ENCODE data around the gene TMTC1.
A peak's percentile ranks its signal among the peaks of the same experiment; 100 is the strongest.

Gene TMTC1

DNA sequence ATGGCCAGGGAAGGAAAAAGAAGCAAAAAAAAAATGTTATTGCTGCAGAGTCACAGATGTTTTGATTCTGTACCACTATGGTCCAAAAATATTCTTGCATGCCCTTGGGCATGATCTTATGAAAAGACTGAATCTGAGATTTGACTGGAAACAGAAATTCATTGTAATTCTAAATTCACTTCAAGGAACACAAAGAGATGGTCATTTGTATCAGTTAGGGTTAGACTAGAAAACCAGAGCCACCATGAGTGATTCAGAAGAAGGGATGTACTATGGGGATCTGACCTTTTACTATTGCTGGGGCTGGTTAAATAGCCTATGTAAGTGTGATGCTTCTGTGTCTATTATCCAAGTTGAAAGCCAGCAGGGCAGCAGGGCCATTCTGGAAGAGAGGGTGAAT, 5.2 kb downstream of the TMTC1 start:
- DNase-seq, result no peak

DNA sequence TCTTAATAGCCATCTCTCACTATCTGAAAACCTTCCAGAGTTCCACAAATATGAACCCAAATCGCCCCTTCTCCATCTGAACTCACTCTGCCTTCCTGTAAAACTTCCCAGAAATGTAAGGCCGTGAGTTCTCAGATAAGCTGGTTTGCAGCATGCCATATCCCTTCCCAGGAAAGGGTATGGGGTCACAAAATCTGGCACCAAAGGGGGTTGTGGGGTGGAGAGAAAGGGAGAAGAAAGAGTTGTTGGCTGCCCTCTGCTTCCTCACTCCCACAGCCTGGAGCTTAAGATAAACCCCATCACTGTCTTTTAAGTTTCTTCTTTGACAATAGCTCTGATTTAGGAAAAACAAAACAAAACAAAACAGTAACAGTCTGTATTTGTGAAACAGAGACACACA, 10.7 kb downstream of the TMTC1 start:
- DNase-seq, result no peak

DNA sequence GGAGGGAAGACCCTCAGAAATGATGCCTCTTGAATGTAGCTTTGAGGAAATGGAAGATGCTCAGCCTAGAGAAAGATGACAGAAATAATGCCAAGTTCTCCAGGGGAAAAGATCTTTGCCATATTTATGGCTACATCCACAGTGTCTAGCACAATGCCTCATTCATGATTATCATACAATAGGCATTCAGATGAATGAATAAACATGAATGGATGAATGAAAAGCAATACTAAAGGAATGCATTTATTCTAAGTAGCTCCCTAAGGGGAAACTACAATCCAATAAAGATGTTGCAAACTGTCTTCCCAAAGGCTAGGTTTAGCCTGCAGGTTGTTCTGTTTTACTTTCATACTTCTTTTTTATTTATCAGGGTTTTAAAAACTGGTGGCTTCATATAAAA, 12.0 kb downstream of the TMTC1 start:
- no peak for DNase-seq

DNA sequence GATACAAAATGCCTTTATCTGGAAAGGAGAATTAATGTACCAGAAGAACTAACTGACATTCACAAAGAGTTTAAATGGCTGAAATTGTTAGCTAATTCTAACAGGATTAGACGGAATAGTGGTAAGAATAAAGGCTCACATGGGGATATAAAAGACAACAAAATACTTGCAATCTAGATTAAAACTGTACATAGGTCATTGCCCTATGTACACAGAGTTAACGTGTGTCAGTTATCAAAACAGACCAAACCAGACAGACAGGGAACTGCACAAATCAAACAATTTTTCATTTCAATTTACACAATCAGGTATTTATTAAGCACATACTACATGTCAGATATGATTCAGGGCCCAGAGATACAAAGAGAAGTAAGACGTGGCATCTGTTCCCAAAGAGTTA, 12.6 kb downstream of the TMTC1 start:
- no peak for DNase-seq

DNA sequence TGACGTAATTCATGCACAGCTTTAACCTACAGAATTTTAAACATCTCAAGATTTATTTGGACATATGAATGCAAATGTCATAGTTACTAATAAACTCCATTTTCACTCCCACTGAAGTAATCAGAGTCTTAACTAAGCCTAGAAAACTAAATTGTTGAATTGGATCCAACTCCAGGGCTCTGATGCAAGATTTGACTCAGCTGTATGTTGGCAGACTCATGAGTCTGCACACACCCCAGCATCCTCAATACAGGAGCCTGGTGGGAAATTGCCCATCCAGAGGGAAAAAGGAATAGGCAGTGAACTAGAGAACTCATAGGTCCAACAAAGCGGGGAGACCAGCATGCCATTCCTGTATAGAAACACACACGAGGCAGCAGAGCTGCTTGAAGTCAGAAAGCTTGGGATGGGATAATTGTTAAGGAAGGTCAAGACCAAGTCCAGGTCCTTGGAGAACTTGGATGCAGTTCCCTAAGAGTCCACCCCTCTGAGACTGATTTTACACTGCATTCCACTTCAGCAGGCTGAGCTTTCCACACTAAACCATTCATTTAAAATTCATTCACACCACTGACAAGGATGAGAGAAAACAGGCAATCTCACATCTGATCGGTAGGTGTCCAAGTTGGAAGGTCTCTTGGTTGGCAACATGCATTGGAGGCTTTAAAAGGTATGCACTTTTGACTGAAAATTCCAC, 14.4 kb downstream of the TMTC1 start:
- peak; percentile 2 to 58 for DNase-seq

DNA sequence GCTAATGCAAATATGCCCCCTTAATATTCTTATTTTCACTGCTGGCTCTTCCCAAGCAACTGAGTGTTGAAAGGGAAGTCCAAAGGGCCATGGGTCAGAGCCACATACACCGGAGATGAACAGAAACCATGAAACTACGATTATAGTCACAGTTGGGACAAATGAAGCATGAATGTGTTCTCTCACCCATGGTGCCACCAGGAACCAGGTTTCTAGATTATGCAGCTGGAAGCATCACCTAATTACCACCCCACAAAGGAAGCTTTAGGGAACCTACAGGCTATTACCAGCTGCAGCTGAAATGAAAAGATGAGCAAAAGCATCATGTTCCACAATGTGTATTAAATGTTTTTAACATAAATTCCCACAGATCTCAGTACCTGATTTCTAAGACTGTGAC, 15.4 kb downstream of the TMTC1 start:
- DNase-seq, result no peak

DNA sequence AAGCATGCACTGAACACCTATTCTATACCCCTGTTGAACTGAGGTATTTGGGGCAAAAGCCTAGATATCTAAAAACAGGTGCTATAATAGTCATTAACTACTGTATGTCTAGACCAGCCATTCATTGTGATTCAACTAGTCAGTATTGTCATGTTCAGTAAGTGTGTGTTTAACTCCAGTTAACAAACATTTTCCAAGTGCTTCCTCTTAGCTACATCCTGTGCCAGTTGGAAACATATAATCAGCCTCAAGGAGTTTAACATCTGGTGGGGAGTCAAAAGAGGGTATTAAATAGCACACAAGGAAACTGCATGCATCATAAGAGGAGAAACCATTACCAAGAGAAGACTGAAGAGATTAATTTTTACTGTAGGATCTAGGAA, 20.4 kb downstream of the TMTC1 start:
- peak in 1 of 2 experiments; percentile 49 for DNase-seq

DNA sequence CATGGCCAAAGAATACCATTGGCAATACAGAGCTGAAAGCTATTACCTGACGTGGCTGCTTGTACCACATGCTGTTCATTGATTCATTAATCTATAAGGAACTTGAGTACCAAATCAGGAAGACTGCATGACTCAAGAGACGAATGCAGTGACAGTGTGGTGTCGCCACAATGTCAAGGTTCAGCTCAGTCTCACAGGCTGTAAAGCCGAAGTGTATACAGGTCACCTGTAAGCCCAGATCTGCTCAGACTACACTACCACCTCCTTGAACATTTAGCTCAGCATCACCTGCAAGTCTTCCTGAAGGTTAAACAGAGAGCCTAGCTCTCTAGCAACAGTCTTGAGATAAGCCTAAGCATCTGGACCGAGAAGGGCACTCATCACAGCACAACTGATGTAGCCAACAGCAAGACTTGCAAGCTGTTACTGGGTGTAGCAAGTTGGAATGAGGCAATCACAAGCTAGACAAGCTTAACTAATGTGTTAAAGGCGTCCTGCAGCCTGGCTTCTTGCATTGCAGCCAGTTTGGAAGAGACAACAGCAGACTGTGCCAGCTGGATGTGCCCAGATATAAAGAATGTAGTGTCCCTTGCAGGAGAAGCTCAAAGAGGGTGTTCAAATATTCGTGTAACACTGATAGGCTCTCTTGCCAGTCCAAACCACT, 21.0 kb downstream of the TMTC1 start:
- DNase-seq, result peak; percentile 69 to 82

DNA sequence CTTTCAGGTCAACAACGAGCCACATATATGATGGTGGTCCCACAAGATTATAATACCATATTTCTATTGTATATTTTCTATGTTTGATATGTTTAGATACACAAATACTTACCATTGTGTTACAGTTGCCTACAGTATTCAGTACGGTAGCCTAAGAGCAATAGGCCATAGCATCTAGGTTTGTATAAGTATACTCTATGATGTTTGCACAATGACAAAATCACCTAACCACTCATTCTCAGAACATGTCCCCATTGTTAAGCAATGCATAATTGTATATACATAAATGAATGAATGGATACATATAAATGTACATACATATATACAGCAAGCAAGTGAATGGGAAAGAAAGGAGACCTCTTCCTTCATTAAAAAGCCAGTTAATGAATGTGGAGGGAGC, 23.8 kb downstream of the TMTC1 start:
- DNase-seq, result no peak

DNA sequence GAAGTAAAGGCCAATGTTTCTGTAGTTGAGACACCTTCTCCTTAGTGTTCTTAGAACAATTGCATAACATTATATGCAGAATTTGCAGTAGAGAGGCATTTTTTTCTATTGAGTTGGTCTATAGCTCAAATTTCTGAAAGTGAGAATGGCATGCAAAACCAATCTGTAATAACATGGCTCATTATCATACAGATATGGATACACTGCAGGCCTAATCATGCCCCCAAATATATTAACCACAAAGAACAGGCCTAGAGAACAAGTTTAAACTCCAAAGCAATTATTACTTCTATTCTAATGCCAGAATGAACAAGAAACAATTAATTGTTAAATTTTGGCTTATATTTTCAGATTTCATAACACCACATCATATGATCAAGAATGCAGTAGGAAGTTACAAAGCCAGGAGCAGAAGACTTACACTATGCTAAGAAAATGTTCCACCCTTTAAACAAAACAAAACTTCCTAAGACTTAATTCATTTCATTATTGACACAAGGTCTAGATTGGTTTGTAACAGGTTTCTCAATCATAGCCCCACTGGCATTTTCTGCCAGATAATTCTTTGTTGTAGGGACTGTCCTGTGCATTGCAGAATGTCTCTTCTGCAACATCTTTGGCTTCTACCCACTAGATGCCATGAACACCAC, 26.9 kb downstream of the TMTC1 start:
- DNase-seq, result no peak

DNA sequence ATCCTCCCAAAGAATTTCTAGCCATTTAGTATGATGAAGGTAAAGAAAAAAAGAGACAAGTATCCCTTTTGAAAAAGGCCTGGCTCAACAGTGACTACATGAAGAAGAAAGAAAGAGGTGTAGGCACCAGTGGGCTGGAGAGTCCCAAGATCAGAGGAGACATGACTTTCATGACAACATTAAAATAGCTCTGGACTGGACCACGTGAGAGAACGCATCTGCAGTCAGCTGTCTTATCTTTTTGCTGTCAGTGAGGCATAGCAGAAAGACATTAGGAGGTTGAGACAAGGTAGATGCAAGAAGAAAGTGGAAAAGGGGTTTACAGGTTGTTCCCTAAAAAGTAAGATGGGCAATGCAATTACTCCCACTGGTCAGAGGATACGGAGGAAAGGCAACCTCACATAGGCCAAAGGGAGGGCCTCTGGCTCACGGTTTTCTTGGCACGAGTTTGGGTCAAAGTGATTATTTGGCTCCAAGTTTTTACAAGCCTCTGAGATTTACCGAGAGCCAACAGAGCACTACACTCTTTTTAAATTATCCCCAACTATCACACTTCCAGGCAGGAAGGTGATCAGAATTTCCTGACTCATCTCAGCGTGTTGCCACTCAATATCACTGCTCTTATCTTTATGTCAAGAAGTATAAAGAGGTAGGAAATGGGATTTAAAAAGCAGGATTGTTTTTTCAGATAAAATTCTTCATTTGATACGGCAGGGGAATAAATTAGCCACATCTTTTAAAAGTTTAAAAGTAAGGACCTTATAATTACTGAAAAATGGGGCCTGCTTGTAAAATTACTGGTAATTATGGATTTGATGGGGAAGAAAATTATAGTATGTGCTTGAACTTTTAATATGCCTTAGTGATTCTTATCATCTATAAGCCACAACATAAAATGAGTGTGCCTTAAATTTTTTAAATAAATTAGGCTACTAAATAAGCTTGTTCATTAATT, 29.2 kb downstream of the TMTC1 start:
- DNase-seq, result no peak

DNA sequence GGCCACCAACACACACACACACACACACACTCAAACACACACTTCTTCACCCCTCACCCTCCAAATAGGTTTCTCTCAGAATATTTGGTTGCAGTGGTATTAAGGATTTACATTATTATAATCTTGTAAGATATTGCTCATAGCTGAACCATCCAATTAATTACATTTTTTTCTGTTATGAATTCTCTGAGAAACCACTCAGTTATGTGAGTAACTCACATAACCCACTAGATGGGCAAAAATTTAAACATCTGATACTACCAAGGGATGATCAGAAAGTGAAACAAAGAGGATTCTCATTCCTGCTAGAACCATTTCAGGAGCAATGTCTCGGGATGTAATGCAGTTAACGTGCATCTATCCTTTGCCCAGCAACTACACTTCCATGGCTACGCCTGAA, 31.6 kb downstream of the TMTC1 start:
- no peak for DNase-seq

DNA sequence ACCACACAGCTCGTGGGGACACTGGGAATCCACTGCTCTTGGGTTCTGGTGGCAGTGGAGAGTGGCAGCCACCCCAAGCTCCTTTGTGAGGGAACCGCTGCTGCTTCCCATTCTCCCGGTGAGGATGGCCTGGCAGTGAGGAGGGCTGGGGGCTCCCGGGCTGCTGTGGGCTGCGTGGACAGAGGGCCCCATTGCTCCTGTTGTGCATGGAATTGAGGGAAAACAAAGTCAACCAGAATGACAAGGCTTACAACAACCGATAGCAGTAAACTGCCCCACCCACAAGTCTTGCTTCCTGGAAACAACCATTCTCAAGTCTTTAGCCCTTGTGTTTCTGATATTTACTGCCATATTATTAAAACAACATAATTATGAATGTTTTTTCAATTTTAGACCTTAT, 32.1 kb downstream of the TMTC1 start:
- DNase-seq, result no peak

DNA sequence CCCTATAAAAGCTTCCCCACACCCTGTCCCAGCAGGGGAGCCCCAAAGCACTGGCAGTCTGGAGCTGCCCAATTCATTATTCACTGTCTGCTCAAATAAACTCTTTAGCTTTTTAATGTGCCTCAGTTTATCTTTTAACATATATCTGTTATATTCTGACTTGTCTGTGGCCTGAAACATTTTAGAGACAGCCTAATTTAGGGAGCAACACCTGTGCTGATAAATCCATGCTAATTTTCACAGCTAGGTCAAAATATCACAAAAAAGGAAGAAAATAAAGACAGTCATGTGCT, 32.9 kb downstream of the TMTC1 start:
- no peak for DNase-seq

DNA sequence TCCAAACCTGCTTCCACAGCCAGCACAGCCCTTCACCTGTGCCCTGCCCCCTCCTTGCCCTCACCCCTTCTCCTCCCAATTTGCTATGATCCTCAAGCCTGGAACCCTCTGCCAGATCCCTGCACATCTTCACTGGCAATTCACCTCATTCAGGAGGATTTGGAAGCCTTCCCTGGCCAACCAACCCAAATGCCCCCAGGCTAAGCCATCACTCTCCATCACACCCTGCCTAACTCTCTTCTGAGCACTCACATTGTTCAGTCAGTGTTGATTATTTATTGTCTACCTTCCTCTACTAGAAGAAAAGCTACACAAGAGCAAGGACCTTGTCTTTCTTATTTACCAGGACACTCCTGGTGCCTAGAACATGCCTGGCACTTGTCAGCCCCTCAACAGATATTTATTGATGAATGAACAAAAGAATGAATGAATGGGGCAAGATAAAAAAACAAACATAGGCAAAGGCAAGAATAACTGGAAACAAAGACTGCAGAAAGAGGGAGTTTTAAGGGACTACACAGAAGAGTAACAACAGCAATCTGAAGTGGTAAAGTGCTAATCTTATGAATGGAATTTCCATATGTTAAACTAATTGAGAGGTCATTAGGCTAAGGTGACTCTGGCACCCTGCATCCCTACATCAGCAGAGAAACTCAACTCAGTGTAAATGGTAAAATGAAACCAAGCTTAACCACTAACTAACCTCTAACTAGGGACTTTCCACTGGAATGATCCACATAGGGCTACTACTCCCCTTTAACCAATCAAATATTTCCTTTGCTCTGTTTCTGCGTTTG, 33.4 kb downstream of the TMTC1 start:
- no peak for DNase-seq

DNA sequence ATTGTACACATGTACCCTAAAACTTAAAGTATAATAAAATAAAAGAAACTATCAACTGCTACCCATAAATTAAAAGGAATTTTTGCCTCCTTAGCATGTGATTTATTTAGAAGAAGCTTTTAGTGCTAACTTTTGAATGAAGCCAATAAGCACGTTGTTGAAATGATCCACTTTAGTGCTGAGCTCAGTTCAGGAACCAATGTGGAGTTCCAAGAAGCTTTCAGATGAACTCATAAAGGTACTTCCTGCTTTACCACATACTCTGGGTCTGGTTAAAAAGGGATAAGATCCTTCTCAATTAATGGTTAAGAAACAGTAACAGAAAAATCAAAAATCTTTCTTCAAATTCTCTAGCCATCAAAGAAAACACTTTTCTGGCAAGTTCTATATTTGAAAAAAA, 39.4 kb downstream of the TMTC1 start:
- no peak for DNase-seq

DNA sequence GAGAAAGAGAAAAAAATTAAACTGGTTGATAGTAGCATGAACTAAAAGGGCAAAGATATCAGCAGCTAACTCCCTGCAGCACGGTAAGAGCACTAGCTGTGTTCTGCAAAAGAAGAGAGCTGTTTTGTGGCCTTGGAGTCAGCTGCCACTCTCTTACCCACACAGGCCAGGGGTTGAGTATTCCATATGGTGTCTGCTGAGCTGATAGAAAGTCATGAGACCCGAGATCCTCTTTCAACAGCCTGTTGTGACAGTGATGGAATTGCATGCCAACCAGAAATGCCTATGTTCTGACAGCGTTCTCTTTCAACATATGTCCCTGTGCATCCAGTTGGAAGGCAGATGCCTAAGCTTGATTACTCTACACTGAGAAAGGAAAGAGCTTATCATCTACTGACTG, 39.9 kb downstream of the TMTC1 start:
- DNase-seq, result peak; percentile 32 to 77

DNA sequence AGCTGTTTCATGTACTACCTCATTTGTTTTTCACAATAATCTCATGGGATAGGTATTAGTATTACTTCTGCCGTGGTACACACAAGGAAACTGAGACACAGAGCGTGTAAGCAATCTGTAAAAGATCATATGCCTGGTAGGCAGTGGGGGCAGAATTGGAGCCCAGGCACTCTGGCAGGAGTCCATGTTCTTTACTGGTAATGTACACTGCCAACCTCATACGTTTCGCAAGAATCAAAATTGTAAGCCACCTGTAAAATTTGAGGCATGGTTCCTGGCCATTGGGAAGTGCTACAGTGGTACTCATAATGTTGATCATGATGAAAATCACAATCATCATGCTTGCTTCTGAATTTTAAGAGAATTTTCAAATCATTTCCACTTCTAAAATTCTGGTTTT, 40.7 kb downstream of the TMTC1 start:
- peak in 1 of 2 experiments; percentile 8 for DNase-seq

DNA sequence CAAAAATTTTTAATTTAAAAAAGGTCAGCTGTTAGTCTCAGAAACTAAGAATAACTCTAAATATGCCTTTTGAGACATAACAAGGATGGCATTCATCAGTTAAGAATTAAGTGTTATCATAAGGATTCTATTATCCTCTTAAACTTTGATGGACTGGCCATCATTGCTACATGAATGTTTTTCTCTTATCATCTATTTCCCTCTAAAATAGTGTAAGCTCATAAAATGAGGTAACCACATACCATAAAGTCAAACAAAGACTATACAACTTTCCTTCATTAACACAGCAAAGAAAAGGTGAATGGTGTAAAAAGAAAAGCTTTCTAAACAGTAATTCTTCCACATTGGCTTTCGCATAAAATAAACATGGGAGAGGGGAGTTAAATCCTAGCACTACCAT, 41.1 kb downstream of the TMTC1 start:
- no peak for DNase-seq

DNA sequence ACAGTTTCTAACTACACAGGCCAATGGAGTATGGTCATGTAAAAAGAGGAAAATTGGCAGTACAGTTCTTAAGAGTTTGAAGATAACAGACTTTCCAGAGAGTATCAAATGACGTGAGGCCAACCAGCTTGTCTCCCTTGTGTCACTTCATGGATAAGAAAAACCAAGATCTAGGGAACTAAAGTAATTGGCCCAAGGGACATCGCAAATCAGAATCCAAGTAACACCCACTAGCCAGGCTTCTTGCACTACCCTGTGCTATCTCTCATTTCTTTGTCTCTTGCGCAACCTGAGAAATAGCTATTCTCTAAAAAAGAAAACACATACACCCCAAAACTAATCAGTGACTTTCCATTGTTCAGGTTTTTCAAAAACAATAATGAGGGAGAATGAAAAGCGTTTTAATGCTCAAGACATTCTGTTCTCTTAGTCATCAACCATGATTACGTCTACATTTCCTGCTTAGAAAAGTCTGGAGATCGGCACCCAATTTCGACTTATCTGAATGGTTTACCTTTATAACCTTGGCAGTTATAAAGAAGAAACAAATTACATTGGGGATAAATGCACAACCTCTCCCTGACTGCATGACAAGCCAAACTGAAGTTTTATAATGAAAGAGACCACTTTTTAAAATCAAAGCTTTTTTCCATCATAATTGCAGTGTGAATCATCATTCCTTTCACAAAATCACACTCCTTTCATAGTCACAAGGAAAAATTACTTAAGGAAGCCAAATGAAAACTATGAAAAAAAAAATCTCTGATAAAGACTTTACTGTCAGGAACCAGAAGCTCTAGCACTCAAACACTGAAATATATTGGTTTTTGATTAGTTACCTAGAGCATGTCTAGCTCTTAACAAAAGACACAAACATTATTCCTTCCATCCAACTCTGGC, 42.1 kb downstream of the TMTC1 start:
- DNase-seq, result no peak

DNA sequence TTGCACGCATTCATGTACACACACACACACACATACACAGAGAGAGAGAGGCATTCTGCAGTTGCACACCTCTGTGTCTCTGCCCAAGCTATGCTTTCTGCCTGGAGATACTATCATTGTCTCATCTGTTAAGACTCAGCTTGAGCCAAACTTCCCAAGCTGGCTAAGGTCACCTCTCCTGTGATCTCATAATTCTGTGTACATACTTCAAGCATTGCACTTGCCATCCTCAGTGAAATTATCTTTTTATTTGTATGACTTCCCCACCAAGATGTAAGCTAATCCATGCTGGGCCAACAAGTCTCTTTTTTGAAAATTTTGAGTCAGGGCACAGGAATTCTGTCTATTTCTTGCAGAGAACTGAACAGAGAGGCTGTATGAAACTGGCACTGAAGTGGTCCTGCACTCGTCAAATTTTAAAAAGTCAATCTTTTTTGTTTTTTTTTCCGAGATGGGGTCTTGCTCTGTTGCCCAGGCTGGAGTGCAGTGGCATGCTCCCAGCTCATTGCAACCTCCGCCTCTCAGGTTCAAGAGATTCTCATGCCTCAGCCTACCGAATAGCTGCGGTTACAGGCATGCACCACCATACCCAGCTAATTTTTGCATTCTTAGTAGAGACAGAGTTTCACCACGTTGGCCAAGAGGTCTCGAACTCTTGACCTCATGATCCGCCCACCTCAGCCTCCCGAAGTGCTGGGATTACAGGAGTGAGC, 44.3 kb downstream of the TMTC1 start:
- no peak for DNase-seq
